ENCODE results near the gene PSORS1C2. TPM values are rescaled to one million over a fixed set of nuclear protein-coding genes. Genes with fewer than 3 reads are reported as not detected.

PSORS1C2 gene
- total RNA-seq, result not detected in 2 replicates

DNA sequence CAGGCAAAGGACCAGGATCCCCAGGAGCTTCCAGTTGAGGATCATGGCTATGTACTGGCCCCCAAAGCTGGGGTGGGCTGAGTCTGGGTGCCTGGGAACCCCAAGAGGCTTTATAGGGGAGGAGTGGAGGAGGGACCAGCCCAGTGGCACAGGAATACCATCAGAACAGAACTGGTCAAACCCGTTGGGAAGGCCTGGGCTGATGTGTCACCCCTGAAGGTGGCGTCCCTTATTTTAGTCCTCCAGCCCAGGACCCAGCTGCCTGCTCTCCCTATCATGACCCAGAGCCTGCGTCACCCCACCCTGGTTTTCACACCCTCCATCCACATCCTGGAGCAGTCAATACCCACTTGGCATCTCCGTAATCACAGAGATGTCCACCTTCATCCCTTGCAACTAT is at the start of gene PSORS1C2:
TSS of gene PSORS1C2 (minus strand) at position 85 of the 400 bp plus-strand sequence. CDS start at position 45, 40 bp downstream.

DNA sequence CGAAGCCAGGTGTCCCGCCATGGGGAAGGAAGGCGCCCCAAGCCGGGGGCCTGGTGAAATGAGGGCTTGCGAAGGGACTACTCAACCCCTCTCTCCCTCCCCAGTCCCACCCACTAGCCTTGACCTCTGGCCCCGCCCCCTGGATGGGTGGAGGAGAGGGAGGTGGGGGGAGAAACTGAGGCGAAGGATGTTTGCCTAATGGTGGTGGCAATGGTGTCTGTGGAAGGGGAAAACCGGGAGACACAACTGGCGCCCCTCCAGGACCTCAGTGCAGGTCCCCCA is 31.7 kb upstream of the PSORS1C2 start, which contains the start of gene POU5F1:
TSS of gene POU5F1 (minus strand) at position 83 of the 282 bp plus-strand sequence. CDS start at position 21, 62 bp downstream.

DNA sequence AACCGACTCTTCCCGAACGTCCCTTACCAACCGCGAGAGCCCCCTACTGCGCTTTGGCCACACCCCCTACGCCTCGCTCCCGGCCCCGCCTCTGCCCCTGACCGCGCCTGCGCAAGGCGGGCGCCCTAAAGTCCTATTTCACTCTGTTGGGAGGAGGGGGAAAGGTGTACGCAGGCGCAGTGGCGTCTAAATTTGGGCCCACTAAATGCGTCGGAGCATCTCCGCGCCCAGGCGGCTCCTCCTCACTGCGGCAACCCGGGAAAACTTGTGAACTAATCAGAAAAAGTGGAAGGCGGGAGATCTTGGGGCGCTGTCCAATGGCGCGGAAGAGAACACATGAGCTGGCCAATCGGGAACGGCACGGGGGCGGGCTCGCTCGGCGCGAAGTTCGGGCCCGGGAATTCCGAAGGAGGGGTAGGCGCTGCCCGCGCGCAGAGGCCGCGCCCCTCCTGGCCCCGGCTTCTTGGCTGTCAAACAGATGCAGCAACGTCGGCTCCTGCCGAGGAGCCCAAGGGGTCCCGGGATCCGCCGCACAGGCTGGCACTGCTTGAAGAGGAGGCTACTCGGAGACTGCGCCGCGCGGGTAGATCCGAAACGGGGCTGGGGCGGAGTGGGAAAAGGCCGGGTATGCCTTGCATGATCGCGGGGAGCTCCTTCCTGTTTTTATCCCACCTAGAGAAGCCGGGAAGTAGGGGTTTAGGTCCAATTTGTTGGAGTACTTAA is 19.4 kb upstream of the PSORS1C2 start, which contains the start of gene TCF19:
TSS of gene TCF19 (plus strand) at position 450 of the 723 bp plus-strand sequence. CDS start 881 bp downstream, outside the sequence.

DNA sequence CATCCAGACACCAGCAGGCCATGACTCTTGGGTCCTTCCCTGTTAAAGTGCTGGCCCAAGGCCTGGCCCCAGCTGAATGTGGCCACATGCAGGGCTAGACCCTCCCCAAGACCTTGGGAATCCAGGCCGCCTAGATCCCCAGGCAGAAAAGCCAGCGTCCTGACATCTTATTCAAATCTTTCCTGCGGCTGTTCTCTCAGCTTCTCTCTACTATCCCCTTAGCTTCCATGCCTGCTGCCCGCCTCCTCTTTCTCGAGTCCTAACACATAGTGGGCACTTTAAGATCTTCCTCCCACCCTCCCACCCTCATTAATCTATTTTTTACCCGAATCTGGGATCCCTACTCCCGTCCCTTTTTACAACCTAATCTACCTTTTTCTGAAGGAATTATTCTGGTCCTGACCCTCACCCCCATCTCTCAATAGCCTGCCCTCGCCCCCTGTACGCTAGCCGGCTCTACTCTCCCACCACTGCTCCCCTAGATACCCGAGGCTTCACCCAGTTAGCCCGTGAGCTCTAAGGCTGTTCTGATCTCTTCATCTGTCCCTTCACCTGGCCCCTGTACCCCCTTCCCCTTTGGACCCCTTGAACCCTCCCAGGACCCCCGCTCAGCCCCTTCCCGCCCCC is 18.8 kb upstream of the PSORS1C2 start, which contains the start of gene CCHCR1:
TSS of gene CCHCR1 (minus strand) at position 290 of the 627 bp plus-strand sequence. CDS start at position 88, 202 bp downstream.

DNA sequence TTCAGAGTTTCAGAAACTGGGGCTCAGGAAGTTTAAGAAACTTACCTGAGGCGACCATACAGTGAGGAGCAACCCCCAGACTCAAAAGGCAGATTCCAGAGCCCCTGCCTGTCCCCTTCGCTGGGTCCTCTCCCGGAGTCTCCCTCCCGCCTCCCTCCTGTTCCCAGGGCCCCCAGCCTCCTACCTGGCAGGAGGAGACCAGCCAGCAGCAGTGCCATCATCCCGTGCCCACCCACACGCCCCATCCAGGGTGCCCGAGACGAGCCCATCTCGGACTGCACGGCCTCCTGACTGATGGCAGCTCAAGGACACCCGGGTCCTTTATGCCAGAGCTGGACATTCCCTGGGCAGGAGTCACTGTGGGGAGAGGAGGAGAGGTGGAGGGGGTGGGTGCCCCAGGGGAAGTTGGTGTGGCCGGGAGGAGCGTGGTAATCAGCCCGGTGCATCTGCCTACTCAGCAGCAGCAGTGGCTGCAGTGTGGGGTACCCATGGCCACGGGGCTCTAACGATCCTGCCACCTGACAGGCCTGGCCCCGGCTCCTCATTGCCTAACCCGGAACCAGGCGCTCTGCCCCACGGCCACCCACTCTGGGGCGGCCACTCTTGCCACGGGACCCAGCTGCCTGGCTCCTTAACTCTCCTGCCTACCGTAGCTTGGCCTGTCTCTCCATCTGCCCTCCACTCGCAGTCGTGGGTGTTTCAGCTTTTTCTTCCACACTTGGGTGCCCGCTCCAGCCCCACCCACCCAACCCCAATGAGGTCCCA is 18.5 kb downstream of the PSORS1C2 start, which contains the start of gene CDSN:
TSS of gene CDSN (minus strand) at position 296 of the 765 bp plus-strand sequence. CDS start at position 269, 27 bp downstream.

DNA sequence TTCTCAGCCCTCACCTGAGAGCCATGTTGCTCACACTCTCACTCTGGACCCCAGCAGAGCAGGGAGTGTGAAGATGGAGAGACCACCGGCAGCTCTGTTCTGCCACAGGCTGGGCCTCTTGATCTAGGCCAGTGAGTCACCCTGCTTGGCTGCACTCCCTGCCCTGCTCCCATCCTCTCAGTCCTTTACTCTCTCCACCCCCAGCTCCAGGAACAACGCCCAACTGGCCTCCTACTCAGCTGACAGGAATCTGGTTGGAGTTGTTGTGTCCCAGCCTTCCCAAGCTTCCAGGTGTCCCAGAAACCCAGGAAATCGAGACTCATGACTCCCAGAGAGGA is 24.4 kb downstream of the PSORS1C2 start, which contains the start of gene PSORS1C1:
TSS of gene PSORS1C1 (plus strand) at position 260 of the 338 bp plus-strand sequence. CDS start 14,833 bp downstream, outside the sequence.

DNA sequence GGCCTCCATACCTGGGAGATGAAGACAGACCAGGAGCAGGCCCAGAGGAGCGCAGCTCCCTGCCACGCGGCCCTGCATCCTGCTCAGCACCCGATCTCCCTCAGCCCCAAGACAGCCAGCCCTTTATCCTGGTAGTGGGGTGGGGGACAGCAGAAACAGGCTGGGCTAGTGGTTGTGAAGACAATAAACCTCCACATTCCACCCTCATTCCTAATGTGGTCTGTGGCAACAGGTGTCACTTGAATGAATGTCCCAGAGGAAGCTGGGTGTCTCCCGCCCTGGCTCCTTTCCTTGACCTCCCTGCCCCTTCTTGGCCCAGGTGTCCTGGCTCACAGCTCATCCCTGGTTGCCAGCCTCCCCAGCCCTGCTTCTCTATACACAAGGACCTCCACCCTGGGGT is 26.4 kb downstream of the PSORS1C2 start, which contains the start of gene C6orf15:
TSS of gene C6orf15 (minus strand) at position 98 of the 400 bp plus-strand sequence. CDS start at position 78, 20 bp downstream.

Other genes with a start within 250 kb of the PSORS1C2 start
- 14.7 and 17.1 TPM in 2 replicates for gene GTF2H4, start 230.9 kb downstream of the PSORS1C2 start, total RNA-seq
- gene VARS2, start 224.8 kb downstream of the PSORS1C2 start, total RNA-seq, result 14.9 and 17.8 TPM in 2 replicates
- gene SFTA2, start 206.9 kb downstream of the PSORS1C2 start, total RNA-seq, result not detected in 2 replicates
- gene MUCL3, start 198.1 kb downstream of the PSORS1C2 start, total RNA-seq, result not detected in 2 replicates
- not detected in 2 replicates for gene MUC21, start 155.3 kb downstream of the PSORS1C2 start, total RNA-seq
- gene MUC22, start 128.6 kb downstream of the PSORS1C2 start, total RNA-seq, result not detected in 2 replicates
- not detected in 2 replicates for gene C6orf15, start 26.5 kb downstream of the PSORS1C2 start, total RNA-seq
- gene PSORS1C1, start 24.3 kb downstream of the PSORS1C2 start, total RNA-seq, result 2.0 and 3.6 TPM in 2 replicates
- gene CDSN, start 18.6 kb downstream of the PSORS1C2 start, total RNA-seq, result not detected in 2 replicates
- gene CCHCR1, start 18.7 kb upstream of the PSORS1C2 start, total RNA-seq, result 13.7 and 14.9 TPM in 2 replicates
- 5.4 and 7.9 TPM in 2 replicates for gene TCF19, start 19.5 kb upstream of the PSORS1C2 start, total RNA-seq
- 0.66 and 1.3 TPM in 2 replicates for gene POU5F1, start 31.6 kb upstream of the PSORS1C2 start, total RNA-seq
- 210 and 957 TPM in 2 replicates for gene HLA-C, start 133.0 kb upstream of the PSORS1C2 start, total RNA-seq
- gene HLA-B, start 218.1 kb upstream of the PSORS1C2 start, total RNA-seq, result 299 and 693 TPM in 2 replicates

Measured in smooth muscle cell of the pulmonary artery (primary cell).